AG10803 (cell line): ENCODE data around the gene GALNS.

ENCODE experiments used
- DNase-seq: peaks from one replicate; pipeline ENCODE4 v3.0.0; 2010; ENCODE audit warnings: low read depth
- H3K4me3 ChIP-seq: 2 replicates; pipeline ENCODE4 v1.5.1; 2011; ENCODE audit warnings: mild to moderate bottlenecking, low read length, control low read depth
- TF ChIP-seq, protein P1 (sequence below): conservative IDR thresholded peaks from 2 replicates; pipeline ENCODE4 v1.5.1; 2011; ENCODE audit warnings: mild to moderate bottlenecking, low read length, control low read depth, inconsistent platforms

The GALNS gene

DNA sequence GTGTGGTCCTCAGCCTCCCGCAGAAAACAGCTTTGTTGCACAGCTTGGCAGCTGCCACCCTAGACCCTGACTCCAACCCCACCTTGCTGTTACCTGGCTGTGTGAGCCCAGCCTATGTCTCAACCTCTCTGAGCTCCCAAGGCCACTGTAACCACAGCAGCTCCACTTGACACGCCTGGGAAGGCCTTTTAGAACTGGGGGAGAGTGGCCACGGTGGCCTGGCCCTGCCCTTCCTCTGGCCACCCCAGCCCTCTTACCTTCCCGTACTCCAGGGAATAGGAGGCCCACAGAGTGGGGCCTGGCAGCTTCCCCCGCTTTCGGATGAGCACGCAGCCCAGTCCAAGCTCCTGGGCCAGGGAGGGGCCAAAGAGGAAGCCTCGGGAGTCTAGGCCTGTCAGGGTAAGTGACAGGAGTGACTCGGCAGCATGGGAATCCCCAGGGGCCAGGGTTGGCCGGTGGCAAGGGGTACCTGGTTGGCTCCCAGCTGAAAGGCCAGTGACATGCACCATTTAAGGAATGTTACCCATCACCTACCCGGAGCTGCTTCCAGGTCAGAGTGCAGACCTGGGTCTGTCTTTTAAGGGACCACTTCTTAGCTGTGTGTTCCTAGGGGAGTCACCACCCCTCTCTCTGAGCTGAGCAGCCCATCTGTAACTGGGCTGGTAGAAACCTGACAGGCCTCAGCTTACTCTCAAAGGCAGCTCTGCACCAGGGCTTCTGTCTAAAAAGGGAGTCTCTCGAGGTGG lies 46.4 kb downstream of the GALNS start:
- peak overlapping the region; percentile 74 for H3K4me3 ChIP-seq
- TF ChIP-seq, protein P1, sequence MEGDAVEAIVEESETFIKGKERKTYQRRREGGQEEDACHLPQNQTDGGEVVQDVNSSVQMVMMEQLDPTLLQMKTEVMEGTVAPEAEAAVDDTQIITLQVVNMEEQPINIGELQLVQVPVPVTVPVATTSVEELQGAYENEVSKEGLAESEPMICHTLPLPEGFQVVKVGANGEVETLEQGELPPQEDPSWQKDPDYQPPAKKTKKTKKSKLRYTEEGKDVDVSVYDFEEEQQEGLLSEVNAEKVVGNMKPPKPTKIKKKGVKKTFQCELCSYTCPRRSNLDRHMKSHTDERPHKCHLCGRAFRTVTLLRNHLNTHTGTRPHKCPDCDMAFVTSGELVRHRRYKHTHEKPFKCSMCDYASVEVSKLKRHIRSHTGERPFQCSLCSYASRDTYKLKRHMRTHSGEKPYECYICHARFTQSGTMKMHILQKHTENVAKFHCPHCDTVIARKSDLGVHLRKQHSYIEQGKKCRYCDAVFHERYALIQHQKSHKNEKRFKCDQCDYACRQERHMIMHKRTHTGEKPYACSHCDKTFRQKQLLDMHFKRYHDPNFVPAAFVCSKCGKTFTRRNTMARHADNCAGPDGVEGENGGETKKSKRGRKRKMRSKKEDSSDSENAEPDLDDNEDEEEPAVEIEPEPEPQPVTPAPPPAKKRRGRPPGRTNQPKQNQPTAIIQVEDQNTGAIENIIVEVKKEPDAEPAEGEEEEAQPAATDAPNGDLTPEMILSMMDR = no peak
- DNase-seq = no peak

DNA sequence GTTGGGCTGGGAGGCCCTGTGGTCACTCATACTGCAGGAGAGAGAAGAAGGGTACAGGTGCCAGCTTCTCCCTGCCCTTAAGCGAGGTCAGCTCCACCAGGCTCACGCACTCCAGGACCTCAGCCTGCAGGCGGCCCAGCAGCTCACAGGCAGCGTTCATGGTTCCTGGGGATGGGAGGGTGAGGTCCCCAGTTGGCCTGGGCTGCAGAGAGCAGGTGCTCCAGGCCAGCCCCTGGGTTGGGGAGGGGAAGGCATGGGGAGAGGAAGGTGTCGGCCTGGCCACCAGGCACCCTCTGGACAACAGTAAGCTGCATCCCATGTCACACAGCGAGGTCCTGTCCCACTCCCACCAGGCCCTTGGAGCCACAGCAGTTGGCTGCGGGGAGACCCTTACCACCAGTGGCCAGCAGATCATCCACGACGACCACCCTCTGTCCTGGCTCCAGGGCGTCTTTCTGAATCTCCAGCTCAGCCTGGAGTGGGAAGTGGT lies 47.0 kb downstream of the GALNS start:
- TF ChIP-seq, protein P1 = no peak
- no peak overlapping the region for H3K4me3 ChIP-seq
- DNase-seq = no peak

DNA sequence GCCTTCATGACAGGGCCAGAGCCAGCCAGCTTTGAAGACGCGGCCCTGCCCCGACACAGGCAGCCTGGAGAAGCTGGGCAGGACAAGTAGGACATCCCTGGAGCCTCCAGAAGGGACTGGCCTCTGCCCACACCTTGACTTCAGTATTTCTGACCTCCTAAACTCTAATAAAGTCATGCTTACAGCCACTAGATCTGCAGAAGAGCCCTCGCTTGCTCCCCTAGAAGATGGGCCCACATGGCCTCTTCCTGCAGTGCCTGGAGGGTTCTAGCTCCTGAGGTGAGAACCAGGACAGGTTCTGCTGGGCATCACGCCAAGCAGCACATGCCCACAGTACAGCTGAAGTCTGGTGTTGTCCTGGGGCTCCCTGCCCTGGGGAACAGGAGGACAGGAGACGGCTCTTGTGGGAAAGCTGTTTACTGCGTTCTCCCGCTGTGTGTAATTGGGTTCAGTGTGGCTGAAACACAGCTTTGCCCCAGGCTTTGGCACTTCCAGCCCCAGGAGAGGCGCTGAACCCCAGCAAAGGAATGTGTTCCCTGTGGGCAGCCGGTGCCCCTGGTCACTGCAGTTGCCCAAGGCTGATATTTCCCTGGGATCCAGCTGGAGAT lies 47.6 kb downstream of the GALNS start:
- no peak for DNase-seq
- TF ChIP-seq, protein P1 = no peak
- no peak overlapping the region for H3K4me3 ChIP-seq

DNA sequence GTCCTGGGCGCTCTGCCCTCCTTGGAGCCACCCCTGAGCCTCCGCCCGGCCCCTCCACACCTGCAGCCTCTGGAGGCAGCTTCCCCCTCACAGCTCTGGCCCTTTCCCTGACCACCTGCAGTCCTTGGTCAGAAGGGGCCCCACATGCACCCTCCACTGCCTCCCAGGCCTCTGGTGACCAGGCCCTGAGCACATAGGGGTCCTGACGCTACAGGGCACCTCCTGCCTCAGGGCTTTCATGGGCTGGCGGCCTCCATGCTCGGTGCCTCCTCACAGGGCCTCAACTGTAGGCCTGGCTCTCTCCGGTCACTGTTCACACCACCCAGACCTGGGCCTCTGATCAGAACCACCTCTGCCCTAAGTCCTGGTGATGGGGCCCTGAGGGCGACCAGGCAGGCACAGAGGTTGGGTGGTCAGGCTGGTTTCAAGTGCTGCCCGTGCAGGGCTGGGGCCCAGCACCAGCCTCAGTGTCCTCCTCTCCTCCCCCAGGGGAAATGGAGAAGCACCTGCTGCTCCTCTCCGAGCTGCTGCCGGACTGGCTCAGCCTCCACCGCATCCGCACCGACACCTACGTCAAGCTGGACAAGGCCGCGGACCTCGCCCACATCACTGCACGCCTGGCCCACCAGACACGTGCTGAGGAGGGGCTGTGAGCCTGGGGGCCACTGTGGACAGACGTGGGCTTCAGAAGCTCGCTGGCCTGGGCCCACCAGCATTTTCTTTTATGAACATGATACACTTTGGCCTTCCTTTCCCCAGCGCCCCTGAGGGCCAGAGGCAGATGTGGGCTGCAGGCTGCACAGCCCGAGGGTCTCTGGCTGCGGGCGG lies 48.9 kb downstream of the GALNS start:
- no peak for DNase-seq
- TF ChIP-seq, protein P1 = no peak
- no peak overlapping the region for H3K4me3 ChIP-seq

DNA sequence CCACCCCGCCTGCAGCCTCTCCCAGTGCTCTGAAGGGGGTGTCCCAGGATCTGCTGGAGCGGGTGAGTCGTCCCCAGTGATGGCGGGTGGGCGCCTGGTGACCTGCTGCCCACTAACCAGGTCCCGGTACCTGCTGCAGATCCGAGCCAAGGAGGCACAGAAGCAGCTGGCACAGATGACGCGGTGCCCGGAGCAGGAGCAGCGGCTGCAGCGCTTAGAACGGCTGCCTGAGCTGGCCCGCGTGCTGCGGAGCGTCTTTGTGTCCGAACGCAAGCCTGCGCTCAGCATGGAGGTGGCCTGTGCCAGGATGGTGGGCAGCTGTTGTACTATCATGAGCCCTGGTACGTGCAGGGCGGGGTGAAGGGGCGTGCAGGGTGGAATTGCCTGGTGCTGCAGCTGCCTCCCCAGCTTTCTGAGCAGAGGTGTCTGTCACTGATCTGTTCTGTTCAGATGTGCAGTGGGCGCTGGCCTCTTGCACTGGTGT lies 49.6 kb downstream of the GALNS start:
- DNase-seq = no peak
- no peak overlapping the region for H3K4me3 ChIP-seq
- TF ChIP-seq, protein P1 = no peak

DNA sequence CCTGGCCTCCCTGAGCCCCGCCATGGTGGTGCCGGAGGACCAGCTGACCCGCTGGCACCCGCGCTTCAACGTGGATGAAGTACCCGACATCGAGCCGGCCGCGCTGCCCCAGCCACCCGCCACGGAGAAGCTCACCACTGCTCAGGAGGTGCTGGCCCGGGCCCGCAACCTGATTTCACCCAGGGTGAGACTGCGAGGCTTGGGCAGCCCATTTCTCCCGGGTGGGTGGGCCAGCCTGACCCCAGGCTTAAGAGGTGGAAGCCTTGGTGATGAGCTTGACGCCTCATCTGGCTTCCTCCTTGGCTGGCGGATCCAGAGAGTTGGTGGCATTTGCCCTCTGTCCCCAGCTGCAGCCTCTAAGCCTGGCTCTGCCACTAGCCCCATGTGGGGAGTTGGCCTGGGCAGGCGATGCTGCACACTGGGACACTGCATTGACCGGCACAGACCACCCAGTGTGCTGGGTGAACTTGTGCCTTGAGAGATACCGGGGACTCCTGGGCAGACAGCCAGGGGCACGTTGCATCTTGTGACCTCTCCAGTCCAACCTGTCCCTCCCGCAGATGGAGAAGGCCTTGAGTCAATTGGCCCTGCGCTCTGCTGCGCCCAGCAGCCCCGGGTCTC lies 50.1 kb downstream of the GALNS start:
- TF ChIP-seq, protein P1 = no peak
- no peak overlapping the region for H3K4me3 ChIP-seq
- no peak for DNase-seq
